ENCODE measurements around the gene KRTAP5-11. TPM values are rescaled to one million over a fixed set of nuclear protein-coding genes. Genes with fewer than 3 reads are reported as not detected.
"Not testable (repeated sequence)": the region's sequence is repeated elsewhere in the genome, so short reads cannot be mapped to it uniquely, and the experiment has no call there.

The KRTAP5-11 gene
- total and polyA plus RNA-seq, 2 donors (not counting 3 experiments of a cell fraction or from before 2014, with no cell fraction given): not detected

DNA sequence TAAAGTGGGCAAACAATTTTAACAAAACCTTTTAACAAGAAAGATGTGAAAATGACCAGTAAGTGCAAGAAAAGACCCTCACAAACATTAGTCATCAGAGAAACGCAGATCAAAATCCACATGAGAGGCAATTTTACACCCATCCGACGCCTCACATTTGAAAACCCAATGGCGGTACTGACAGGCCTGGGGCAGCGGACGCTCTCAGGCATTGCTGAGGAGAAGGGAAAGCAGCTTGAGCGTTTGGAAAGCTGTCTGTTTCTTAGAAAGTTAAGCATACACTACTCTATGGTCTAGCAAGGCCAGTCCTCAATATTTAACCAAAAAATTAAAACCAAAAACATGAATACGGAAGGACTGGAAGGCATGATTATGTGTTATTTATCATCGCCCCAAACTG is 46.9 kb downstream of the KRTAP5-11 start:
- Histone ChIP-seq H3K27me3 (ENCODE audit: control insufficient read depth in 2 of 2, insufficient read depth in 2 of 2, low read length in 2 of 2) (no peaks in the 10 kb centered on the region), H3K36me3 (ENCODE audit: control insufficient read depth in 2 of 2, extremely low read depth in 1 of 2, insufficient read depth in 2 of 2, low read length in 2 of 2) (no peaks in the 10 kb centered on the region), H3K9me3 (replicated peaks; ENCODE audit: control insufficient read depth, insufficient read depth, low read length) (no peaks in the 10 kb centered on the region), H3K4me1 (ENCODE audit: control insufficient read depth, extremely low read depth, insufficient read depth, low read length) (no peaks in the 10 kb centered on the region), H3K27ac (ENCODE audit: insufficient read depth, low read depth, low read length) (no peak overlapping the region), H3K4me2 (ENCODE audit: insufficient read depth, low read length) (no peak overlapping the region), H4K20me1 (replicated peaks; ENCODE audit: control insufficient read depth, extremely low read depth, insufficient read depth, low read length) (no peaks in the 10 kb centered on the region), H3K9me1 (replicated peaks; ENCODE audit: control insufficient read depth, extremely low read depth, insufficient read depth, low read length) (no peaks in the 10 kb centered on the region), H2AFZ (ENCODE audit: low read depth, low read length) (no peak overlapping the region), H3K79me2 (ENCODE audit: control insufficient read depth, insufficient read depth, low read length) (no peaks in the 10 kb centered on the region), H3K9ac (replicated peaks; ENCODE audit: extremely low read depth, insufficient read depth, low read length) (no peak overlapping the region), H3K4me3 (replicated peaks in 1 of 3; ENCODE audit: insufficient read depth in 1 of 3, low read depth in 1 of 3, low read length in 3 of 3) (no peak overlapping the region)
- TF ChIP-seq, protein P1, sequence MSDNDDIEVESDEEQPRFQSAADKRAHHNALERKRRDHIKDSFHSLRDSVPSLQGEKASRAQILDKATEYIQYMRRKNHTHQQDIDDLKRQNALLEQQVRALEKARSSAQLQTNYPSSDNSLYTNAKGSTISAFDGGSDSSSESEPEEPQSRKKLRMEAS (IDR thresholded peaks at IDR 0.05; ENCODE audit: insufficient read depth, insufficient read length): no peak
- no peak for TF ChIP-seq MYC (IDR thresholded peaks at IDR 0.05; ENCODE audit: low read depth, low read length)
- no peak for TF ChIP-seq FOS (IDR thresholded peaks at IDR 0.05; ENCODE audit: borderline replicate concordance, insufficient read depth, low read length)
- no peak for TF ChIP-seq EZH2 (IDR thresholded peaks at IDR 0.05; ENCODE audit: borderline replicate concordance, low read depth, low read length, severe bottlenecking)
- TF ChIP-seq JUN (IDR thresholded peaks at IDR 0.05; ENCODE audit: borderline replicate concordance, insufficient read depth, insufficient read length, low read depth): no peak
- no peak for TF ChIP-seq POLR2AphosphoS5 (IDR thresholded peaks at IDR 0.05; ENCODE audit: insufficient read depth, low read depth, low read length)
- no peak for TF ChIP-seq GATA2 (IDR thresholded peaks at IDR 0.05; ENCODE audit: insufficient read depth, insufficient read length, low read depth, low read length)
- TF ChIP-seq, protein P2, sequence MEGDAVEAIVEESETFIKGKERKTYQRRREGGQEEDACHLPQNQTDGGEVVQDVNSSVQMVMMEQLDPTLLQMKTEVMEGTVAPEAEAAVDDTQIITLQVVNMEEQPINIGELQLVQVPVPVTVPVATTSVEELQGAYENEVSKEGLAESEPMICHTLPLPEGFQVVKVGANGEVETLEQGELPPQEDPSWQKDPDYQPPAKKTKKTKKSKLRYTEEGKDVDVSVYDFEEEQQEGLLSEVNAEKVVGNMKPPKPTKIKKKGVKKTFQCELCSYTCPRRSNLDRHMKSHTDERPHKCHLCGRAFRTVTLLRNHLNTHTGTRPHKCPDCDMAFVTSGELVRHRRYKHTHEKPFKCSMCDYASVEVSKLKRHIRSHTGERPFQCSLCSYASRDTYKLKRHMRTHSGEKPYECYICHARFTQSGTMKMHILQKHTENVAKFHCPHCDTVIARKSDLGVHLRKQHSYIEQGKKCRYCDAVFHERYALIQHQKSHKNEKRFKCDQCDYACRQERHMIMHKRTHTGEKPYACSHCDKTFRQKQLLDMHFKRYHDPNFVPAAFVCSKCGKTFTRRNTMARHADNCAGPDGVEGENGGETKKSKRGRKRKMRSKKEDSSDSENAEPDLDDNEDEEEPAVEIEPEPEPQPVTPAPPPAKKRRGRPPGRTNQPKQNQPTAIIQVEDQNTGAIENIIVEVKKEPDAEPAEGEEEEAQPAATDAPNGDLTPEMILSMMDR (IDR thresholded peaks at IDR 0.05; ENCODE audit: extremely low read depth in 1 of 2, insufficient read depth in 1 of 2, low read depth in 1 of 2, low read length in 2 of 2): no peak
- no peak for TF ChIP-seq POLR2A (IDR thresholded peaks at IDR 0.05; ENCODE audit: low read depth, low read length)
- intact Hi-C loops (cut with micrococcal nuclease): no loop called here
- ChIA-PET POLR2A (no interaction called here), CTCF (no interaction called here)
- dilution Hi-C loops (cut with MboI; ENCODE audit: extremely low pct_ligation_motif_present, low sequenced_read_pairs): no loop called here
- no TSS peak for BruUV-seq (replicated peaks)
- DNase-seq (ENCODE audit: low read depth, low spot score) (no peak), FAIRE-seq (no peak)

DNA sequence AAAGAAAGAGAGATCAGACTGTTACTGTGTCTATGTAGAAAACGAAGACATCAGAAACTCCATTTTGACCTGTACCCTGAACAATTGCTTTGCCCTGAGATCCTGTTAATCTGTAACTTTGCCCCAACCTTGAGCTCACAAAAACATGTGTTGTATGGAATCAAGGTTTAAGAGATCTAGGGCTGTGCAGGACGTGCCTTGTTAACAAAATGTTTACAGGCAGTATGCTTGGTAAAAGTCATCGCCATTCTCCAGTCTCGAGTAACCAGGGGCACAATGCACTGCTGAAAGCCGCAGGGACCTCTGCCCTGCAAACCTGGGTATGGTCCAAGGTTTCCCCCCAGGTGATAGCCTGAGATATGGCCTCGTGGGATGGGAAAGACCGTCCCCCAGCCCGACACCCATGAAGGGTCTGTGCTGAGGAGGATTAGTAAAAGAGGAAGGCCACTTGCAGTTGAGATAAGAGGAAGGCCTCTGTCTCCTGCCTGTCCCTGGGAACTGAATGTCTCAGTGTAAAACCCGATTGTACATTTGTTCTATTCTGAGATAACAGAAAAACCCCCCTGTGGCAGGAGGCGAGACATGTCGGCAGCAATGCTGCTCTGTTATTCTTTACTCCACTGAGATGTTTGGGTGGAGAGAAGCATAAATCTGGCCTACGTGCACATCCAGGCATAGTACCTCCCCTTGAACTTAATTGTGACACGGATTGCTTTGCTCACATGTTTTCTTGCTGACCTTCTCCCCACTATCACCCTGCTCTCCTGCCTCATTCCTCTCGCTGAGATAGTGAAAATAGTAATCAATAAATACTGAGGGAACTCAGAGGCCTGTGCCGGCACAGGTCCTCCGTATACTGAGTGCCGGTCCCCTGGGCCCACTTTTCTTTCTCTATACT is 47.7 kb downstream of the KRTAP5-11 start:
- H3K4me3 ChIP-seq (replicated peaks in 1 of 3; ENCODE audit: insufficient read depth in 1 of 3, low read depth in 1 of 3, low read length in 3 of 3); H3K79me2 ChIP-seq (ENCODE audit: control insufficient read depth, insufficient read depth, low read length); H3K27me3 ChIP-seq (ENCODE audit: control insufficient read depth in 2 of 2, insufficient read depth in 2 of 2, low read length in 2 of 2); H4K20me1 ChIP-seq (replicated peaks; ENCODE audit: control insufficient read depth, extremely low read depth, insufficient read depth, low read length); POLR2A ChIA-PET; dilution Hi-C loops (cut with MboI; ENCODE audit: extremely low pct_ligation_motif_present, low sequenced_read_pairs); H3K27ac ChIP-seq (ENCODE audit: insufficient read depth, low read depth, low read length); FAIRE-seq; H2AFZ ChIP-seq (ENCODE audit: low read depth, low read length); H3K9me3 ChIP-seq (replicated peaks; ENCODE audit: control insufficient read depth, insufficient read depth, low read length); DNase-seq (ENCODE audit: low read depth, low spot score); H3K36me3 ChIP-seq (ENCODE audit: control insufficient read depth in 2 of 2, extremely low read depth in 1 of 2, insufficient read depth in 2 of 2, low read length in 2 of 2); H3K4me2 ChIP-seq (ENCODE audit: insufficient read depth, low read length); H3K4me1 ChIP-seq (ENCODE audit: control insufficient read depth, extremely low read depth, insufficient read depth, low read length); H3K9me1 ChIP-seq (replicated peaks; ENCODE audit: control insufficient read depth, extremely low read depth, insufficient read depth, low read length); BruUV-seq (replicated peaks); intact Hi-C loops (cut with micrococcal nuclease); H3K9ac ChIP-seq (replicated peaks; ENCODE audit: extremely low read depth, insufficient read depth, low read length): not testable (repeated sequence)
- CTCF ChIA-PET: interaction anchor here (0.9 kb wide), 1 partner anchor 45 kb away, joined by 3 read pairs; no protein-coding TSS in a partner anchor
